Measurements from ENCODE around the gene MAGEA4. TPM values are rescaled to one million over a fixed set of nuclear protein-coding genes. Genes with fewer than 3 reads are reported as not detected.

Gene MAGEA4
- total and polyA plus RNA-seq, 2 of the 8 experiments (the other 6 are each of a cell fraction or from before 2014, with no cell fraction given), result 0.45 to 0.67 TPM

DNA sequence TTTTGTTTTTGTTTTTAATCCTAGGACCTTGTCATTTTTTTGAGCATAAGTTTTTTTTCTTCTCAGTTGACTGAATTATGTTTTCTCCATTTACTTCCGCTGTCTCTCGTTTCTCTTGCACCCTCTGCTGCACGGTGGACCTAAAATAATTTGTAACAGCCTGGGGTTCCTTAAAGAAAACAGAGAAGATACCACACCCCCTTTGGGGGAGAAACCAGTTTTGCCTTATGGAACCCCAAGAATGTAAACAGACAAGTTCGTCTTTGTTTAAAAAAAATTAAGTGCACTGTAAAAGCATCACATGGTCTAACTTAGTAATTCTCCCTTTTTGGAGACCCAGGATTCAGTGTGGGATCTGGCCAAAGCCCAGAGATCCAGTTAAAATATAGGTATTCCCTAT lies 32.8 kb upstream of the MAGEA4 start:
- H3K79me2 ChIP-seq (ENCODE audit: control insufficient read depth in 1 of 2, insufficient read depth in 2 of 2, low read length in 2 of 2), result no peaks in the 10 kb centered on the region
- H3K27ac ChIP-seq (ENCODE audit: low read depth, low read length), result no peak overlapping the region
- no peak overlapping the region for H4K5ac ChIP-seq (ENCODE audit: insufficient read length, low read depth, low read length)
- H3K27me3 ChIP-seq (replicated peaks in 1 of 4; ENCODE audit: control insufficient read depth in 3 of 4, extremely low read depth in 1 of 4, insufficient read depth in 3 of 4, low read length in 3 of 4), result no peaks in the 10 kb centered on the region
- no peaks in the 10 kb centered on the region for H3K23me2 ChIP-seq (ENCODE audit: low read depth, low read length)
- no peak overlapping the region for H2AFZ ChIP-seq (ENCODE audit: low read length)
- H3K9ac ChIP-seq (replicated peaks in 1 of 4; ENCODE audit: extremely low read depth in 1 of 4, low read depth in 3 of 4, low read length in 3 of 4), result no peak overlapping the region
- no peak overlapping the region for H3K23ac ChIP-seq (ENCODE audit: insufficient read length)
- no peak overlapping the region for H2AK5ac ChIP-seq (ENCODE audit: low read depth, low read length)
- no peak overlapping the region for H3K18ac ChIP-seq (ENCODE audit: extremely low read depth, low read length)
- POLR2A ChIA-PET (ENCODE audit: partially characterized antibody), result no interaction called here
- no peak overlapping the region for H2BK5ac ChIP-seq (ENCODE audit: low read depth, low read length)
- no peak overlapping the region for H2BK120ac ChIP-seq (replicated peaks; ENCODE audit: low read depth, low read length)
- H3K56ac ChIP-seq (replicated peaks; ENCODE audit: insufficient read length, low read depth, low read length), result no peak overlapping the region
- no peak overlapping the region for H4K8ac ChIP-seq (ENCODE audit: extremely low read depth, insufficient read depth, low read length)
- H3K4me1 ChIP-seq (replicated peaks in 1 of 4; ENCODE audit: control insufficient read depth in 3 of 4, insufficient read depth in 4 of 4, low read length in 3 of 4), result no peaks in the 10 kb centered on the region
- WGBS, 2 experiments (ENCODE audit: extremely low coverage in 1 of 2, insufficient coverage in 1 of 2, insufficient read length in 1 of 2, insufficient replicate concordance in 2 of 2, low coverage in 1 of 2, low lambda C conversion rate in 2 of 2, missing lambda C conversion rate in 1 of 2), result 76% methylated on average over 4 of the region's 4 CpGs; no CpG with 5 or more reads in 1 of the 2 experiments
- no peak overlapping the region for H2BK15ac ChIP-seq (ENCODE audit: low read length)
- no peaks in the 10 kb centered on the region for H3K36me3 ChIP-seq (ENCODE audit: control insufficient read depth in 2 of 4, insufficient read depth in 4 of 4, low read length in 3 of 4)
- H3K9me3 ChIP-seq (ENCODE audit: insufficient read depth in 2 of 2, low read depth in 1 of 2, low read length in 1 of 2), result no peaks in the 10 kb centered on the region
- H4K91ac ChIP-seq (replicated peaks; ENCODE audit: insufficient read length, low read length), result no peak overlapping the region
- no peak overlapping the region for H3K4ac ChIP-seq (replicated peaks; ENCODE audit: insufficient read length, low read depth, low read length)
- no peak overlapping the region for H3K4me3 ChIP-seq (ENCODE audit: extremely low read depth in 1 of 4, insufficient read depth in 2 of 4, low read depth in 3 of 4, low read length in 4 of 4)
- no peaks in the 10 kb centered on the region for H3K79me1 ChIP-seq (ENCODE audit: low read depth, low read length)
- no peak overlapping the region for H2BK20ac ChIP-seq (ENCODE audit: low read length)
- CTCF ChIA-PET (ENCODE audit: partially characterized antibody), result no interaction called here
- no peak for FAIRE-seq
- H3K14ac ChIP-seq (ENCODE audit: insufficient read length), result no peak overlapping the region
- H2BK12ac ChIP-seq (ENCODE audit: low read depth, low read length), result no peak overlapping the region
- no peak overlapping the region for H3K4me2 ChIP-seq (ENCODE audit: insufficient read depth in 1 of 2, low read depth in 2 of 2, low read length in 2 of 2)
- no peaks in the 10 kb centered on the region for H4K20me1 ChIP-seq (replicated peaks in 1 of 2; ENCODE audit: control insufficient read depth in 1 of 2, insufficient read depth in 2 of 2, low read length in 2 of 2)
- no peak for DNase-seq (ENCODE audit: low read depth in 1 of 2, low spot score in 2 of 2)
- TF ChIP-seq CBX8 (IDR thresholded peaks at IDR 0.05; ENCODE audit: borderline replicate concordance, low read depth, low read length) (no peak), RAD21 (IDR thresholded peaks at IDR 0.05 in 1 of 2, conservative IDR thresholded peaks at IDR 0.05 in 1 of 2; ENCODE audit: low read depth in 2 of 2, low read length in 2 of 2) (no peak), EGR1 (IDR thresholded peaks at IDR 0.05; ENCODE audit: borderline replicate concordance, low read depth, low read length) (no peak), JUN (IDR thresholded peaks at IDR 0.05; ENCODE audit: low read depth, low read length) (no peak), MAFK (IDR thresholded peaks at IDR 0.05; ENCODE audit: low read depth, low read length) (no peak), FOSL1 (IDR thresholded peaks at IDR 0.05; ENCODE audit: insufficient read depth, low read depth, low read length) (no peak), BCL11A (IDR thresholded peaks at IDR 0.05; ENCODE audit: low read depth in 2 of 2, low read length in 2 of 2) (no peak)
- TF ChIP-seq, protein P1, sequence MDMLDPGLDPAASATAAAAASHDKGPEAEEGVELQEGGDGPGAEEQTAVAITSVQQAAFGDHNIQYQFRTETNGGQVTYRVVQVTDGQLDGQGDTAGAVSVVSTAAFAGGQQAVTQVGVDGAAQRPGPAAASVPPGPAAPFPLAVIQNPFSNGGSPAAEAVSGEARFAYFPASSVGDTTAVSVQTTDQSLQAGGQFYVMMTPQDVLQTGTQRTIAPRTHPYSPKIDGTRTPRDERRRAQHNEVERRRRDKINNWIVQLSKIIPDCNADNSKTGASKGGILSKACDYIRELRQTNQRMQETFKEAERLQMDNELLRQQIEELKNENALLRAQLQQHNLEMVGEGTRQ (IDR thresholded peaks at IDR 0.05; ENCODE audit: low read length), result no peak
- TF ChIP-seq, protein P2, sequence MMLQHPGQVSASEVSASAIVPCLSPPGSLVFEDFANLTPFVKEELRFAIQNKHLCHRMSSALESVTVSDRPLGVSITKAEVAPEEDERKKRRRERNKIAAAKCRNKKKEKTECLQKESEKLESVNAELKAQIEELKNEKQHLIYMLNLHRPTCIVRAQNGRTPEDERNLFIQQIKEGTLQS (IDR thresholded peaks at IDR 0.05; ENCODE audit: insufficient read depth, low read depth, low read length), result no peak
- TF ChIP-seq, protein P3, sequence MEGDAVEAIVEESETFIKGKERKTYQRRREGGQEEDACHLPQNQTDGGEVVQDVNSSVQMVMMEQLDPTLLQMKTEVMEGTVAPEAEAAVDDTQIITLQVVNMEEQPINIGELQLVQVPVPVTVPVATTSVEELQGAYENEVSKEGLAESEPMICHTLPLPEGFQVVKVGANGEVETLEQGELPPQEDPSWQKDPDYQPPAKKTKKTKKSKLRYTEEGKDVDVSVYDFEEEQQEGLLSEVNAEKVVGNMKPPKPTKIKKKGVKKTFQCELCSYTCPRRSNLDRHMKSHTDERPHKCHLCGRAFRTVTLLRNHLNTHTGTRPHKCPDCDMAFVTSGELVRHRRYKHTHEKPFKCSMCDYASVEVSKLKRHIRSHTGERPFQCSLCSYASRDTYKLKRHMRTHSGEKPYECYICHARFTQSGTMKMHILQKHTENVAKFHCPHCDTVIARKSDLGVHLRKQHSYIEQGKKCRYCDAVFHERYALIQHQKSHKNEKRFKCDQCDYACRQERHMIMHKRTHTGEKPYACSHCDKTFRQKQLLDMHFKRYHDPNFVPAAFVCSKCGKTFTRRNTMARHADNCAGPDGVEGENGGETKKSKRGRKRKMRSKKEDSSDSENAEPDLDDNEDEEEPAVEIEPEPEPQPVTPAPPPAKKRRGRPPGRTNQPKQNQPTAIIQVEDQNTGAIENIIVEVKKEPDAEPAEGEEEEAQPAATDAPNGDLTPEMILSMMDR (IDR thresholded peaks at IDR 0.05; ENCODE audit: control extremely low read depth in 1 of 3, insufficient read depth in 1 of 3, low read depth in 1 of 3, low read length in 3 of 3), result no peak
